IMR-90 (cell line): ENCODE measurements around the gene TERB1.

Experiments used
- CEBPB ChIP-seq: IDR thresholded peaks from 2 replicates; pipeline ENCODE4 v1.6.1; 2012; ENCODE audit warnings: low read depth, low read length, improper control_type of control experiment
- NFE2L2 ChIP-seq: fragments of 150-350 bp; IDR thresholded peaks from 2 replicates; pipeline ENCODE4 v1.6.1; 2016; ENCODE audit warnings: low read depth, mild to moderate bottlenecking, low read length

GRCh38 chr16:66814734-66815133 is 13.3 kb upstream of the TERB1 start:
- TF ChIP-seq CEBPB (no peak), NFE2L2 (no peak)
